ENCODE results near the gene MDFIC2.
"Not testable (repeated sequence)": the region's sequence is repeated elsewhere in the genome, so short reads cannot be mapped to it uniquely, and the experiment has no call there.

MDFIC2 gene

GRCh38 chr3:70248856-70249255 lies 63.6 kb downstream of the MDFIC2 start:
- Histone ChIP-seq H3K27me3 (ENCODE audit: control insufficient read depth, insufficient read depth, low read length) (no peaks in the 10 kb centered on the region), H3K4me1 (ENCODE audit: control insufficient read depth, insufficient read depth, low read length) (no peaks in the 10 kb centered on the region), H3K27ac (ENCODE audit: low read depth, low read length) (no peak overlapping the region), H3K4me3 (ENCODE audit: low read length) (no peak overlapping the region), H3K36me3 (ENCODE audit: control insufficient read depth, insufficient read depth, low read length) (no peaks in the 10 kb centered on the region), H3K9ac (ENCODE audit: low read length) (no peak overlapping the region)

DNA sequence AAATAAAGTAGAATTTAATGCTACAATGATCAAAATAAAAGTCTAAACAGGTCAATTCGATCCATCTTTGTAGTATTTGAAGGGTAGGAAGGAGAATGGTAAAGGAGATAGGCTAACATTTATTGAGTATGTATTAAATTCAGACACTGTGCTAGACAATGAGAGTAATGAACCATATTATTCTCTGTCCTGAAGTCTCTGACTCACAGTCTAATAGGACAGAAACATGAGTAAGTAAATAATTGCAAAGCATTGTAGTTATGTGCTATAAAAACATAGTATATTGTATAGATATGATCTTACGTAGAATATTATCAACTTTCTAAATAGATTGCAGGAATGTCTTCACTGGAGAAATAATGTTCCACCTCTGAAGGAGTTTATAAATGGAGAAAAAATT lies 64.5 kb downstream of the MDFIC2 start:
- Histone ChIP-seq H3K36me3 (ENCODE audit: control insufficient read depth, insufficient read depth, low read length) (no peaks in the 10 kb centered on the region), H3K27me3 (ENCODE audit: control insufficient read depth, insufficient read depth, low read length) (no peaks in the 10 kb centered on the region), H3K27ac (ENCODE audit: low read depth, low read length) (no peak overlapping the region), H3K4me3 (ENCODE audit: low read length) (no peak overlapping the region), H3K9ac (ENCODE audit: low read length) (no peak overlapping the region), H3K4me1 (ENCODE audit: control insufficient read depth, insufficient read depth, low read length) (no peaks in the 10 kb centered on the region)

DNA sequence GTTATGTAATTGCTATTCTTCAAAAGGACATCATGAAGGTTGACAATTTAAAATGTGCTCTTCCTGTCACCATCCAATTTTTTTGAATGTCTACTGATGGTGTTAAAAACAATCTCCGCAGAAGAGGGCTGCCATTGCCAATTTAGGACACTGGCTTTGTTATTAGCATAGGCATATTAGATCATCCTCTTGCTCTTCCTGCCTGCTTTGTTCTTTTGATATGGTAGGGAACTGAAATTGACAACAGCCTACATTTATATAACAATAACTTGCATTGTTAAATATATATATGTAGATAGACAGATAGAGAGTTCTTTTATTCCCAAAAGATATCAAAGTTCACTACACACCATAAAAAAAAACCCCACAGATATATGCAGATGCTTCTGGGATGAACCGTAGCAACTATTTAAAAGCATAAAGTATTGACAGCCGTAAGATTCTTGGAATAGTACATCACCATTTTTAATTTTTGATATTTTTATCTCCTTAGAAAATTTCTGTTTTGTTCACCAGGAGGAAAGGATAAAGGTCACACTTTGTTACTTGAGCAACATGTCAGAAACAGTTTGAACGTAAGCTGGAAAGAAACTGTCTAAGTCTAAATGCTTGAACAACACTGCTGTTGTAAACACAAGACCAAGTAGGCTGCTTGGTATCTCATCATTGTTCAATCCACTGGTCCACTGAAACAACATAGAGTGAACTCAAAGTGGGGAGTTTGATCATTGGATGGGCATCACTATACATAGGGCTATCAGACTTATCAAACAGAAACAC lies 66.5 kb downstream of the MDFIC2 start:
- H3K27me3 ChIP-seq (ENCODE audit: control insufficient read depth, insufficient read depth, low read length): no peaks in the 10 kb centered on the region
- H3K9ac ChIP-seq (ENCODE audit: low read length): no peak overlapping the region
- no peak overlapping the region for H3K27ac ChIP-seq (ENCODE audit: low read depth, low read length)
- H3K4me1 ChIP-seq (ENCODE audit: control insufficient read depth, insufficient read depth, low read length): no peaks in the 10 kb centered on the region
- H3K4me3 ChIP-seq (ENCODE audit: low read length): no peak overlapping the region
- H3K36me3 ChIP-seq (ENCODE audit: control insufficient read depth, insufficient read depth, low read length): no peaks in the 10 kb centered on the region

DNA sequence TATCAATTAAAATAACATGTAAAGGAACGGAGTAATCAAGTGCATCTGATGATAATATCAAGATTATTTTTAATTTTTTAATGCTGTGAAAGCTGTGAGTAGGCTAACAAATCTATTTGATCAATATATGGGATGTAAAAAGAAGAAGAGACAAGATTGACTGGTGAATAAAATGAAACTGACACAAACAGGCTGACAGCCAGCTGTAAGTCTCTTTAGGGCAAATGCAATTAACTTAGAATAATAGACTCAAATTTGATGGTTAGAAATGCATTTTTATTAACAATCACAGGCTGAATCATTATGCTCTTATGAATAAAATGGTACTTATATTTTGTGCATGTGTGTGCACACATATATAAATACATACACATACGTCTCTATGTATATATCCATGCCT lies 68.0 kb downstream of the MDFIC2 start:
- Histone ChIP-seq H3K27ac (ENCODE audit: low read depth, low read length) (no peak overlapping the region), H3K27me3 (ENCODE audit: control insufficient read depth, insufficient read depth, low read length) (no peaks in the 10 kb centered on the region), H3K4me1 (ENCODE audit: control insufficient read depth, insufficient read depth, low read length) (no peaks in the 10 kb centered on the region), H3K9ac (ENCODE audit: low read length) (no peak overlapping the region), H3K4me3 (ENCODE audit: low read length) (no peak overlapping the region), H3K36me3 (ENCODE audit: control insufficient read depth, insufficient read depth, low read length) (no peaks in the 10 kb centered on the region)

DNA sequence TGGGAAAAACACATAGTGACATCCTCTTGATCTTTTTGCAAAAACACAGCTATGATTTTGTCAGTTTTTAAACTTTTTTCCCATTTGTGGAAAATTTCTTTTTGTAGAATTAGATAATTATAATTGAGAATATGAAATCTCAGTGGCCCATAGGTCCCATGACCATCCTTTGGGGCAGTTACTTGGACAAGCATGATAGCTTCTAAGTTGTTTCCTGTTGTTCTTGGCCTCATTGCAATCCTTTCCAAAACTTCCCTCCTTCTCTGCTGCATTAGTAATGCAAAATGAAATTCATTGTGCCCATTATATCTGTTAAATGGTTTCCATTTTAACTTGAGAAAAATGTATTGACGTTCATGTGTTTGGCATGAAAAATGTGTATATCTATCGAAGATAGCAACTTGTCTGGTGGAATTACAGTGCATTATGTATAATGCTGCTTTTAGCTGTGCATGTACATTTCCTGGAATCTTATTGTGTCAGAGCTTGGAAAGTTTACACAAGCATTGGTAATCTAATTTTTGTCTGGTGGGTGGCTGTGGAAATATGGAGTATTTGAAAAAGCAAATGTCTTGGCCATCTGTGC lies 70.0 kb downstream of the MDFIC2 start:
- no peak overlapping the region for H3K27ac ChIP-seq (ENCODE audit: low read depth, low read length)
- no peak overlapping the region for H3K9ac ChIP-seq (ENCODE audit: low read length)
- no peaks in the 10 kb centered on the region for H3K4me1 ChIP-seq (ENCODE audit: control insufficient read depth, insufficient read depth, low read length)

GRCh38 chr3:70233812-70234211 lies 78.6 kb downstream of the MDFIC2 start:
- no peaks in the 10 kb centered on the region for H3K4me1 ChIP-seq (ENCODE audit: control insufficient read depth, insufficient read depth, low read length)
- H3K36me3 ChIP-seq (ENCODE audit: control insufficient read depth, insufficient read depth, low read length): no peaks in the 10 kb centered on the region
- no peaks in the 10 kb centered on the region for H3K27me3 ChIP-seq (ENCODE audit: control insufficient read depth, insufficient read depth, low read length)
- H3K9ac ChIP-seq (ENCODE audit: low read length): no peak overlapping the region
- no peak overlapping the region for H3K27ac ChIP-seq (ENCODE audit: low read depth, low read length)
- no peak overlapping the region for H3K4me3 ChIP-seq (ENCODE audit: low read length)

More for the DNA sequence above, 70.0 kb downstream of the MDFIC2 start:
- Histone ChIP-seq H3K36me3 (ENCODE audit: control insufficient read depth, insufficient read depth, low read length) (no peaks in the 10 kb centered on the region), H3K27me3 (ENCODE audit: control insufficient read depth, insufficient read depth, low read length) (no peaks in the 10 kb centered on the region), H3K4me3 (ENCODE audit: low read length) (no peak overlapping the region)

DNA sequence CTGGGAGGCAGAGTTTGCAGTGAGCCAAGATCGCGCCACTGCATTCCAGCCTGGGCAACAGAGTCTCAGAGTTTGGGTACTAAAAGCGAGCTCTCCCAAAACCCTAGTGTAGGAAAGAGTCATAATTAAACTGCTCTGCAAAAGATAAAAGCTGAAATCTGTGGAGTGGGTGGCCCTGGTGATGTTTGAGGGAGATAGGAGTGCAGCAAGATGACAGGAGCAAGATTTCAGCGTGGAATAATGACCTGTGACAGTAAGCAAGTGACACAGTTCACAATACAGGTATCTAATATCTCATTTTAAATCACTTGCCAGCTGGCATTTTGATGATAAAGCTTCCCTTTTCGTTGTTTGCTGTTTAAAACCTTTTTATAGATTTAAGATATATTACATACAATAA lies 79.3 kb downstream of the MDFIC2 start:
- no peak overlapping the region for H3K9ac ChIP-seq (ENCODE audit: low read length)
- H3K4me1 ChIP-seq (ENCODE audit: control insufficient read depth, insufficient read depth, low read length): no peaks in the 10 kb centered on the region
- H3K27ac ChIP-seq (ENCODE audit: low read depth, low read length): no peak overlapping the region
- H3K36me3 ChIP-seq (ENCODE audit: control insufficient read depth, insufficient read depth, low read length): no peaks in the 10 kb centered on the region
- H3K4me3 ChIP-seq (ENCODE audit: low read length): no peak overlapping the region
- no peaks in the 10 kb centered on the region for H3K27me3 ChIP-seq (ENCODE audit: control insufficient read depth, insufficient read depth, low read length)

GRCh38 chr3:70231266-70231701 lies 81.2 kb downstream of the MDFIC2 start:
- H3K4me1 ChIP-seq (ENCODE audit: control insufficient read depth, insufficient read depth, low read length): no peaks in the 10 kb centered on the region
- H3K27ac ChIP-seq (ENCODE audit: low read depth, low read length): no peak overlapping the region
- H3K27me3 ChIP-seq (ENCODE audit: control insufficient read depth, insufficient read depth, low read length): no peaks in the 10 kb centered on the region
- no peaks in the 10 kb centered on the region for H3K36me3 ChIP-seq (ENCODE audit: control insufficient read depth, insufficient read depth, low read length)
- no peak overlapping the region for H3K9ac ChIP-seq (ENCODE audit: low read length)
- H3K4me3 ChIP-seq (ENCODE audit: low read length): no peak overlapping the region

- no peak overlapping the region for H3K4me3 ChIP-seq (ENCODE audit: low read length)
- H3K9ac ChIP-seq (ENCODE audit: low read length): no peak overlapping the region
- H3K4me1 ChIP-seq (ENCODE audit: control insufficient read depth, insufficient read depth, low read length): no peaks in the 10 kb centered on the region
- no peaks in the 10 kb centered on the region for H3K27me3 ChIP-seq (ENCODE audit: control insufficient read depth, insufficient read depth, low read length)
- no peak overlapping the region for H3K27ac ChIP-seq (ENCODE audit: low read depth, low read length)
- H3K36me3 ChIP-seq (ENCODE audit: control insufficient read depth, insufficient read depth, low read length): no peaks in the 10 kb centered on the region
These were observed 85.0 kb downstream of the MDFIC2 start for GRCh38 chr3:70227437-70227836.

DNA sequence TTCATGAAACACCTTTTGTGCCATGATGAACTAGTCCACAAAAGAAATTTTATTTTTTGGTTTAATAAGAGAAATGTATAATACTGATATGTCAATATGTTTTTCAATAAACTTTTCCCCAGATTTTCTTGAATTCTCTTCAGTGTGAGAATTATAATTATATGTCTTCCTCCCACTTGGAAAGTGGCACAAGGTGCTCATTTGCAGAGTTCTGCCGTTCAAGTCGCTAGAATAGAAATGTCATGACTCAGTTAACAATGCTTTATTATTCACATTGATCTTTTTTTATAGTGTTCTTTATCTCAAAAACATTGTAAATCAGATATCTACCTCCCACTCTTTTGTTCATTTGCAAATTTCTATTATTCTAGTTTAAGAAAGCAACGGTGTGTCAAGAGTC lies 87.3 kb downstream of the MDFIC2 start:
- Histone ChIP-seq H3K9ac (ENCODE audit: low read length) (no peak overlapping the region), H3K27me3 (ENCODE audit: control insufficient read depth, insufficient read depth, low read length) (no peaks in the 10 kb centered on the region), H3K4me1 (ENCODE audit: control insufficient read depth, insufficient read depth, low read length) (no peaks in the 10 kb centered on the region), H3K36me3 (ENCODE audit: control insufficient read depth, insufficient read depth, low read length) (no peaks in the 10 kb centered on the region), H3K4me3 (ENCODE audit: low read length) (no peak overlapping the region), H3K27ac (ENCODE audit: low read depth, low read length) (no peak overlapping the region)

DNA sequence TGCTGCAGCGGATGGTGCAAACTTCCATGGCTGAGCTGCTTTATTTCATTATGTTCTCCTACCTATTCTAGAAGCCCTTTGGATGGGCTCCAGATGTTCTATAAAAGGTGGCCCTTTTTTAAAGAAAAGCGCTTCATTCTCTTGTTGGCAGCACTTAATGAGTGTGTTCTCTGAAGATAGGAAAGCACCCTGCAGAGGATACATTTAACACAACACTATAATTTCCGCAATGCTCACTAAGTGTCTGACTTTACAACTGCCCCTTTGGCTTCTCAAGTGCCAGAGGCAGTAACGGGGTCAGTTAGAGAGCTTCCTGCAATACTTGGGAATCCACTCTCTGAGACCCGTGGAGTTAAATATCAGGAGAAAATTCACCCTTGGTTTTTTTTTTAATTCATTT lies 88.1 kb downstream of the MDFIC2 start:
- H3K36me3 ChIP-seq (ENCODE audit: control insufficient read depth, insufficient read depth, low read length): no peaks in the 10 kb centered on the region
- H3K27ac ChIP-seq (ENCODE audit: low read depth, low read length): no peak overlapping the region
- no peak overlapping the region for H3K9ac ChIP-seq (ENCODE audit: low read length)
- no peaks in the 10 kb centered on the region for H3K4me1 ChIP-seq (ENCODE audit: control insufficient read depth, insufficient read depth, low read length)
- no peaks in the 10 kb centered on the region for H3K27me3 ChIP-seq (ENCODE audit: control insufficient read depth, insufficient read depth, low read length)
- no peak overlapping the region for H3K4me3 ChIP-seq (ENCODE audit: low read length)

DNA sequence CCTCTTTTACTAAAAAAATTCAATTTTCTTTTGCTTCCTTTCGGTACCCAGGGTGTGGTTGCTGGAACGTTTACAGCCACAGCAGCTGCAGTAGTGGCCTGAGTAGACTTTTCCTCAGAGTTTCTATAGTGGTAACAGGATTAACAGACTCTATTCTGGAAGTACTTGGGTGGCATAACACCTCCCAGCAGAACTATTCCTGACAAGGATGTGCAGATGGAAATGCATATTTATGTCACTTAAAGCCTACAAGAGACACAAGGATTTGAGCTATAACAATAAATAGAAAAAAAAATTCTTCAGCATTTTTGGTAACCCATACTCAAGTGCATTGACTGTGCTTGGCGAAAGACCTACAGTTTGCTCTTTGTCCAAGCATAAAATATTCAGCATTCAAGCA lies 94.0 kb downstream of the MDFIC2 start:
- Histone ChIP-seq H3K9ac (ENCODE audit: low read length) (no peak overlapping the region), H3K4me1 (ENCODE audit: control insufficient read depth, insufficient read depth, low read length) (no peaks in the 10 kb centered on the region), H3K27ac (ENCODE audit: low read depth, low read length) (no peak overlapping the region), H3K27me3 (ENCODE audit: control insufficient read depth, insufficient read depth, low read length) (no peaks in the 10 kb centered on the region), H3K4me3 (ENCODE audit: low read length) (no peak overlapping the region), H3K36me3 (ENCODE audit: control insufficient read depth, insufficient read depth, low read length) (no peaks in the 10 kb centered on the region)

DNA sequence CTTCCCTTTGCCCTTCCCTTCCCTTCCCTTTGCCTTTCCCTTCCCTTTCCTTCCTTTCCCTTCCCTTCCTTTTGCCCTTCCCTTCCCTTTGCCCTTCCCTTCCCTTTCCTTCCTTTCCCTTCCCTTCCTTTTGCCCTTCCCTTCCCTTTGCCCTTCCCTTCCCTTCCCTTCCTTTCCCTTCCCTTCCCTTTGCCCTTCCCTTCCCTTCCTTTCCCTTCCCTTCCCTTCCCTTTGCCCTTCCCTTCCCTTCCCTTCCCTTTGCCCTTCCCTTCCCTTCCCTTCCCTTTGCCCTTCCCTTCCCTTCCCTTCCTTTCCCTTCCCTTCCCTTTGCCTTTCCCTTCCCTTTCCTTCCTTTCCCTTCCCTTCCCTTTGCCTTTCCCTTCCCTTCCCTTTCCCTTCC lies 101.2 kb downstream of the MDFIC2 start:
- not testable (repeated sequence) for H3K4me1 ChIP-seq (ENCODE audit: control insufficient read depth, insufficient read depth, low read length); H3K36me3 ChIP-seq (ENCODE audit: control insufficient read depth, insufficient read depth, low read length); H3K9ac ChIP-seq (ENCODE audit: low read length); H3K4me3 ChIP-seq (ENCODE audit: low read length); H3K27me3 ChIP-seq (ENCODE audit: control insufficient read depth, insufficient read depth, low read length); H3K27ac ChIP-seq (ENCODE audit: low read depth, low read length)
